ENCODE results near the gene IDH3G. TPM values are rescaled to one million over a fixed set of nuclear protein-coding genes. Genes with fewer than 3 reads are reported as not detected.

The IDH3G gene
- total and polyA plus RNA-seq, 2 donors (not counting 3 experiments of a cell fraction or from before 2014, with no cell fraction given): 57.7 to 116 TPM

- ChIA-PET POLR2A (no interaction called here), CTCF (no interaction called here)
- H3K27me3 ChIP-seq (ENCODE audit: control insufficient read depth in 2 of 2, insufficient read depth in 2 of 2, low read length in 2 of 2): no peaks in the 10 kb centered on the region
- H4K20me1 ChIP-seq (replicated peaks; ENCODE audit: control insufficient read depth, extremely low read depth, insufficient read depth, low read length): no peaks in the 10 kb centered on the region
- no peak overlapping the region for H2AFZ ChIP-seq (ENCODE audit: low read depth, low read length)
- peaks cover 14% of the 10 kb centered on the region for H3K79me2 ChIP-seq (ENCODE audit: control insufficient read depth, insufficient read depth, low read length)
- FAIRE-seq (no peak), DNase-seq (ENCODE audit: low read depth, low spot score) (no peak)
- dilution Hi-C loops (cut with MboI; ENCODE audit: extremely low pct_ligation_motif_present, low sequenced_read_pairs): no loop called here
- H3K9ac ChIP-seq (replicated peaks; ENCODE audit: extremely low read depth, insufficient read depth, low read length): no peak overlapping the region
- no peaks in the 10 kb centered on the region for H3K9me1 ChIP-seq (replicated peaks; ENCODE audit: control insufficient read depth, extremely low read depth, insufficient read depth, low read length)
- peaks cover 4% of the 10 kb centered on the region for H3K4me1 ChIP-seq (ENCODE audit: control insufficient read depth, extremely low read depth, insufficient read depth, low read length)
- peaks cover 0 to 16% of the 10 kb centered on the region in 2 experiments for H3K36me3 ChIP-seq (ENCODE audit: control insufficient read depth in 2 of 2, extremely low read depth in 1 of 2, insufficient read depth in 2 of 2, low read length in 2 of 2)
- no peaks in the 10 kb centered on the region for H3K9me3 ChIP-seq (replicated peaks; ENCODE audit: control insufficient read depth, insufficient read depth, low read length)
- no peak overlapping the region for H3K4me2 ChIP-seq (ENCODE audit: insufficient read depth, low read length)
- no peak for TF ChIP-seq POLR2A (IDR thresholded peaks at IDR 0.05; ENCODE audit: low read depth, low read length)
- TF ChIP-seq POLR2AphosphoS5 (IDR thresholded peaks at IDR 0.05; ENCODE audit: insufficient read depth, low read depth, low read length): no peak
- TF ChIP-seq MYC (IDR thresholded peaks at IDR 0.05; ENCODE audit: low read depth, low read length): no peak
- no peak for TF ChIP-seq GATA2 (IDR thresholded peaks at IDR 0.05; ENCODE audit: insufficient read depth, insufficient read length, low read depth, low read length)
- TF ChIP-seq FOS (IDR thresholded peaks at IDR 0.05; ENCODE audit: borderline replicate concordance, insufficient read depth, low read length): no peak
- TF ChIP-seq CTCF (IDR thresholded peaks at IDR 0.05; ENCODE audit: extremely low read depth in 1 of 2, insufficient read depth in 1 of 2, low read depth in 1 of 2, low read length in 2 of 2): no peak
- TF ChIP-seq JUN (IDR thresholded peaks at IDR 0.05; ENCODE audit: borderline replicate concordance, insufficient read depth, insufficient read length, low read depth): no peak
- no peak for TF ChIP-seq MAX (IDR thresholded peaks at IDR 0.05; ENCODE audit: insufficient read depth, insufficient read length)
- no peak for TF ChIP-seq EZH2 (IDR thresholded peaks at IDR 0.05; ENCODE audit: borderline replicate concordance, low read depth, low read length, severe bottlenecking)
- no peak overlapping the region for H3K4me3 ChIP-seq (replicated peaks in 1 of 3; ENCODE audit: insufficient read depth in 1 of 3, low read depth in 1 of 3, low read length in 3 of 3)
- intact Hi-C loops (cut with micrococcal nuclease): no loop called here
- BruUV-seq (replicated peaks): no TSS peak
- H3K27ac ChIP-seq (ENCODE audit: insufficient read depth, low read depth, low read length): no peak overlapping the region
Measured at GRCh38 chrX:153800746-153801145, 6.6 kb upstream of the IDH3G start.

All from endothelial cell of umbilical vein (primary cell).